GM15510 (cell line): ENCODE measurements around the gene NHLRC2.

Experiments
- POLR2A ChIP-seq: IDR thresholded peaks from 3 replicates; pipeline ENCODE4 v1.6.1; 2011; ENCODE audit warnings: borderline replicate concordance; ENCODE audit not compliant: insufficient read length; ENCODE audit errors: extremely low read depth

NHLRC2 gene

GRCh38 chr10:113920114-113920513 is 65.7 kb downstream of the NHLRC2 start:
- no peak for TF ChIP-seq POLR2A

- TF ChIP-seq POLR2A = no peak
Observed at GRCh38 chr10:113920875-113921274, 66.4 kb downstream of the NHLRC2 start.

GRCh38 chr10:113921561-113922370 is 67.3 kb downstream of the NHLRC2 start:
- TF ChIP-seq POLR2A = no peak

GRCh38 chr10:113922787-113923570 is 68.5 kb downstream of the NHLRC2 start:
- TF ChIP-seq POLR2A = no peak

GRCh38 chr10:113924186-113924585 is 69.7 kb downstream of the NHLRC2 start:
- TF ChIP-seq POLR2A = no peak

- no peak for TF ChIP-seq POLR2A
Observed at GRCh38 chr10:113924664-113925063, 70.2 kb downstream of the NHLRC2 start.

GRCh38 chr10:113927440-113927839 is 73.0 kb downstream of the NHLRC2 start:
- no peak for TF ChIP-seq POLR2A

GRCh38 chr10:113928830-113929229 is 74.4 kb downstream of the NHLRC2 start:
- TF ChIP-seq POLR2A = no peak

- no peak for TF ChIP-seq POLR2A
Observed at GRCh38 chr10:113929522-113929921, 75.1 kb downstream of the NHLRC2 start.

- TF ChIP-seq POLR2A = no peak
Observed at GRCh38 chr10:113930482-113931057, 76.1 kb downstream of the NHLRC2 start.

GRCh38 chr10:113932854-113933253 is 78.4 kb downstream of the NHLRC2 start:
- no peak for TF ChIP-seq POLR2A

- no peak for TF ChIP-seq POLR2A
Observed at GRCh38 chr10:113933894-113934532, 79.6 kb downstream of the NHLRC2 start.

GRCh38 chr10:113937258-113937657 is 82.8 kb downstream of the NHLRC2 start:
- TF ChIP-seq POLR2A = no peak

- TF ChIP-seq POLR2A = no peak
Observed at GRCh38 chr10:113937756-113938155, 83.3 kb downstream of the NHLRC2 start.

GRCh38 chr10:113939212-113939860 is 84.9 kb downstream of the NHLRC2 start:
- no peak for TF ChIP-seq POLR2A

GRCh38 chr10:113941140-113941539 is 86.7 kb downstream of the NHLRC2 start:
- TF ChIP-seq POLR2A = no peak
